GM23248 (cell line): ENCODE data around the gene ARMC3. TPM values are rescaled to one million over a fixed set of nuclear protein-coding genes. Genes with fewer than 3 reads are reported as not detected.

Experiments used
- DNase-seq: peaks from one replicate; pipeline ENCODE4 v3.0.0-alpha.2; 2015
- H2AFZ ChIP-seq: fragments of 200-600 bp; sonication (generic); 2 replicates; pipeline ENCODE4 v1.6.1; 2016; ENCODE audit warnings: antibody characterized with exemption
- H3F3A ChIP-seq: fragments of 200-600 bp; sonication (generic); 2 replicates; pipeline ENCODE4 v1.6.1; 2016; ENCODE audit warnings: mild to moderate bottlenecking, antibody characterized with exemption, mixed run types; ENCODE audit not compliant: insufficient read depth
- H3K27ac ChIP-seq: fragments of 200-600 bp; sonication (generic); 2 replicates; pipeline ENCODE4 v1.5.1; 2016; ENCODE audit warnings: mild to moderate bottlenecking
- H3K27me3 ChIP-seq: fragments of 200-600 bp; sonication (generic); replicated peaks from 2 replicates; pipeline ENCODE4 v1.6.1; 2016; ENCODE audit warnings: mild to moderate bottlenecking; ENCODE audit not compliant: insufficient read depth
- H3K36me3 ChIP-seq: fragments of 200-600 bp; sonication (generic); 2 replicates; pipeline ENCODE4 v1.6.1; 2016; ENCODE audit warnings: low read depth, mild to moderate bottlenecking
- H3K4me1 ChIP-seq: fragments of 200-600 bp; sonication (generic); 2 replicates; pipeline ENCODE4 v1.6.1; 2016; ENCODE audit warnings: mild to moderate bottlenecking; ENCODE audit not compliant: insufficient read depth
- H3K4me2 ChIP-seq: fragments of 200-600 bp; sonication (generic); one replicate; pipeline ENCODE4 v1.6.1; 2016; ENCODE audit warnings: mild to moderate bottlenecking; ENCODE audit not compliant: unreplicated experiment
- H3K4me3 ChIP-seq: fragments of 200-600 bp; sonication (generic); 2 replicates; pipeline ENCODE4 v1.5.1; 2016; ENCODE audit warnings: mild to moderate bottlenecking
- H3K79me2 ChIP-seq: fragments of 200-600 bp; sonication (generic); 2 replicates; pipeline ENCODE4 v1.6.1; 2016; ENCODE audit warnings: mild to moderate bottlenecking; ENCODE audit not compliant: insufficient read depth
- H3K9ac ChIP-seq: fragments of 200-600 bp; sonication (generic); 2 replicates; pipeline ENCODE4 v1.6.1; 2016; ENCODE audit warnings: mild to moderate bottlenecking
- H3K9me2 ChIP-seq: fragments of 200-600 bp; sonication (generic); 2 replicates; pipeline ENCODE4 v1.6.1; 2016; ENCODE audit warnings: mixed run types, mild to moderate bottlenecking, moderate library complexity; ENCODE audit not compliant: insufficient read depth
- H3K9me3 ChIP-seq: fragments of 200-600 bp; sonication (generic); one replicate; pipeline ENCODE4 v1.6.1; 2017; ENCODE audit warnings: low read depth
- H4K20me1 ChIP-seq: fragments of 200-600 bp; sonication (generic); 2 replicates; pipeline ENCODE4 v1.6.0; 2016; ENCODE audit not compliant: insufficient read depth
- EZH2 ChIP-seq: fragments of 200-600 bp; sonication (generic); IDR thresholded peaks from 2 replicates; pipeline ENCODE4 v1.6.1; 2018; ENCODE audit warnings: antibody characterized with exemption, mild to moderate bottlenecking; ENCODE audit not compliant: insufficient read depth, poor library complexity, severe bottlenecking
- EZH2phosphoT487 ChIP-seq: fragments of 200-600 bp; sonication (generic); IDR thresholded peaks from 2 replicates; pipeline ENCODE4 v1.6.1; 2018; ENCODE audit warnings: antibody characterized with exemption, moderate library complexity, mild to moderate bottlenecking, low read depth; ENCODE audit not compliant: insufficient read depth
- WGBS, 2 experiments: methylation state at CpG; one replicate each; pipeline ENCODE4 v1.1.6; 2015 to 2017; ENCODE audit warnings: low lambda C conversion rate in 2 of 2, low coverage in 1 of 2; ENCODE audit errors: missing lambda C conversion rate in 2 of 2; 5-methylcytosine and 5-hydroxymethylcytosine counted together
- in situ Hi-C: fragments of 300-500 bp; cut with MboI; formaldehyde crosslinking; loops from 2 replicates; pipeline ENCODE4 v1.15.0; 2020
- polyA plus RNA-seq: library from polyadenylated mRNA; unstranded; fragments of >200 nt; fragmentation: Nextera tagmentation; extraction: Ambion mirVana; gene quantifications from 2 replicates; pipeline ENCODE4 v1.2.1, GENCODE V29; 2016
- total RNA-seq: library from RNA; depleted of rRNA; stranded (reverse); fragments of >200 nt; shearing (Covaris generic); gene quantifications from 2 replicates; pipeline ENCODE4 v1.2.3, GENCODE V29; 2014

Gene ARMC3
- total and polyA plus RNA-seq, 2 experiments from 2014 or later = not detected

GRCh38 chr10:23001901-23002516, 74.2 kb downstream of the ARMC3 start:
- Histone ChIP-seq H3K4me3 (no peak overlapping the region), H3K9me3 (no peaks in the 10 kb centered on the region), H2AFZ (no peak overlapping the region), H3F3A (no peaks in the 10 kb centered on the region), H4K20me1 (no peaks in the 10 kb centered on the region), H3K36me3 (no peaks in the 10 kb centered on the region), H3K9me2 (no peaks in the 10 kb centered on the region), H3K4me2 (no peak overlapping the region), H3K9ac (no peak overlapping the region), H3K27ac (no peak overlapping the region), H3K4me1 (no peaks in the 10 kb centered on the region), H3K79me2 (no peaks in the 10 kb centered on the region), H3K27me3 (peaks cover 40% of the 10 kb centered on the region)
- peak; percentile 9 for DNase-seq
- TF ChIP-seq EZH2phosphoT487 = no peak
- no peak for TF ChIP-seq EZH2
- in situ Hi-C loops = no loop called here
- 16 to 19% methylated on average over 14 of the region's 14 CpGs for WGBS, 2 experiments

DNA sequence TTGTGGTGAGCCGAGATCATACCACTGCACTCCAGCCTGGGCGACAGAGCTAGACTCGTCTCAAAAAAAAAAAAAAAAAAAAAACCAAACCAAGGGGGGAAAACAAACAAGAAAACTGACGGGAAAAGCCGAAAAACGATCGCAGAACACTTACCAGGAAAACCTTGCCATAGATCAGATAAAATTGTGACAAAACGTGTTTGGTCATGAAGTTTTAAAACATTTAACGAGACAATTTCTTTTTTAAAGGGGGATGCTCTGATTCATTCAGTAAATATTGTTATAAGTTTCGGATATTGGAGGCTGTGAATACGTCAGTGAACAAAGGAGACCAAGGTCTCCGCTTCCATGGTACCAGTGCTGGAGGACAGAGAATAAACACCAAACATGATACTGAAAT, 77.3 kb downstream of the ARMC3 start:
- Histone ChIP-seq H3K27ac (no peak overlapping the region), H3K9ac (no peak overlapping the region), H3F3A (no peaks in the 10 kb centered on the region), H2AFZ (no peak overlapping the region), H3K27me3 (peaks cover 53% of the 10 kb centered on the region), H3K9me2 (no peaks in the 10 kb centered on the region), H3K9me3 (no peaks in the 10 kb centered on the region), H3K4me3 (no peak overlapping the region), H3K4me1 (no peaks in the 10 kb centered on the region), H4K20me1 (no peaks in the 10 kb centered on the region), H3K36me3 (no peaks in the 10 kb centered on the region), H3K79me2 (no peaks in the 10 kb centered on the region), H3K4me2 (no peak overlapping the region)
- 73 to 77% methylated on average over 12 of the region's 12 CpGs for WGBS, 2 experiments
- DNase-seq = no peak
- TF ChIP-seq EZH2 (no peak), EZH2phosphoT487 (no peak)
- in situ Hi-C loops = no loop called here

DNA sequence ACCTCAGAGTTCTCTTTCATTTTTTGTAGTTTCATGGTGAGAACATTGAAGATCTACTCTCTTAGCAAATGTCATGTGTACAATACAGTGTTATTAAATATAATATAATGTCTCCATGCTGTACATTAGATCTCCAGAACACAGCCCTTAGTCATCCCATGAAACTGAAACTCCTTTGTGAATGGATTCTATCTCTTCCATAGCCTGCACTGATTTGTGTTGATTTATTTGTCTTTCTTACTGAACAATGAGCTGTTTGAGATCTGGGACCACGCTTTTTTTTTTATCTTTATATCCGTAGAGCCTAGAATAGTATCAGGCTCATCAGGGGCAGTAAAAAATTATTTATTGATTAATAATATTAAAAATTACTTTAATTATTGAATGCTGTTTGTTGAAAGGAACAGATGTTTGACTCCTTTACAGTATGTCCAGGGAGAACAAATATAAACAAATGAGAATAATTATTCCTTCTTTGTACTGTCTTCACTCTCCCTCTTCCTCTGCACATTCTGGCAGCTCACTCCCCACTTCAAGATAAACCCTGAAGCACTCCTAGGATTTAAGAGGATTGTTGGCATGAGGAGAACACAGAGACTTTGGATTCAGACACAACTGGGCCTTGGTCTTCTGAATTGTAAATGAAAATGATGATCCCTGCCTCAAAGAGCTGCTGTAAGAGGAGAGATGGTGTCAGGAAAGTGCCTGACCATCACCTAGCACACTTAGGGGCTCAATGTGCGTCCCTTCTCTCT, 85.9 kb downstream of the ARMC3 start:
- no peaks in the 10 kb centered on the region for H3K9me2 ChIP-seq
- TF ChIP-seq EZH2phosphoT487 (no peak), EZH2 (no peak)
- in situ Hi-C loops = no loop called here

DNA sequence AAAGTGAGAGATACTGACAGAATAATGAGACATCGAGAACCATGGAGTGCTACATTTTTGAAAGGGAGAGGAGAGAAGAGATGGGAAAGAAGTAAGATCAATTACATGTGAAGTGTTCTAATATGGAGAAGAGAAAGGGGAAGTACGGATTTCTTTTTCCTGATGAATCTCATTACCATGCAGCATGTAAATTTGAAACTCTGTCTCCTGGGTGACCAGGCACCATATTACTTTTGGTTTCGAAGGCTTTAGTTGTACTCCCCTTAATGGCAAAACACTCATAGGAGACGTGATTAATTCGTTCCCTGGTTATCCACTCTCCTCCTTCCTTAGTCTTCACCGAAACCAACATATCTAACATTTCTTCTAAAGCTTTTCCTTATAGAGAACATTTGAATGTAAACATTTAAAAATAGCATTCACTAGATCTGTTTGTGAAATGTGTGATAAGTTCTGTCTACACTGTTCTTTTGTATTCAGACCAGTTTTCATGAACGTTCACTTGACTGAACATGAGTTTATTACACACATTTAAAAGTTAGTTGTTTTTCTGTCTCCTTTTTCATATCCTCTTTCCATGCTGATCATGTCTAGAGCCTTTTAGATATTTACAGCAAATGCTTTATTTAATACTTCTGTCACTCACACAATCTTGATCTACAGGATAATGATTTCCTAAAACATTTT, 87.3 kb downstream of the ARMC3 start:
- no peaks in the 10 kb centered on the region for H3K36me3 ChIP-seq
- no peak overlapping the region for H3K4me2 ChIP-seq
- H3K79me2 ChIP-seq = no peaks in the 10 kb centered on the region
- WGBS, 2 experiments = 65 to 68% methylated on average over 7 of the region's 7 CpGs
- H3K27me3 ChIP-seq = 0 out of 2 replicates have a peak, but pooled peaks cover 4% of the 10 kb centered on the region
- H3K27ac ChIP-seq = no peak overlapping the region
- no peaks in the 10 kb centered on the region for H3K9me2 ChIP-seq
- H4K20me1 ChIP-seq = no peaks in the 10 kb centered on the region
- no peaks in the 10 kb centered on the region for H3F3A ChIP-seq
- DNase-seq = no peak
- no peaks in the 10 kb centered on the region for H3K4me1 ChIP-seq
- H3K9me3 ChIP-seq = no peaks in the 10 kb centered on the region
- no peak overlapping the region for H2AFZ ChIP-seq
- no peak for TF ChIP-seq EZH2phosphoT487
- TF ChIP-seq EZH2 = no peak
- H3K4me3 ChIP-seq = no peak overlapping the region
- in situ Hi-C loops = no loop called here
- no peak overlapping the region for H3K9ac ChIP-seq

More for the DNA sequence above, 85.9 kb downstream of the ARMC3 start:
- no peak overlapping the region for H3K27ac ChIP-seq
- no peaks in the 10 kb centered on the region for H3K4me1 ChIP-seq
- H4K20me1 ChIP-seq = no peaks in the 10 kb centered on the region
- WGBS, 2 experiments = 41 to 45% methylated on average over 3 of the region's 3 CpGs
- H3K4me2 ChIP-seq = no peak overlapping the region
- no peak overlapping the region for H3K4me3 ChIP-seq
- H3K79me2 ChIP-seq = no peaks in the 10 kb centered on the region
- DNase-seq = no peak
- no peak overlapping the region for H3K9ac ChIP-seq
- H2AFZ ChIP-seq = no peak overlapping the region
- peaks cover 9% of the 10 kb centered on the region; the same call in 1 of the 2 replicates for H3K27me3 ChIP-seq
- no peaks in the 10 kb centered on the region for H3K9me3 ChIP-seq
- no peaks in the 10 kb centered on the region for H3K36me3 ChIP-seq
- H3F3A ChIP-seq = no peaks in the 10 kb centered on the region
